ENCODE measurements around the gene CD99L2. TPM values are rescaled to one million over a fixed set of nuclear protein-coding genes. Genes with fewer than 3 reads are reported as not detected.

The CD99L2 gene
- total and polyA plus RNA-seq, 2 of the 8 experiments (the other 6 are each of a cell fraction or from before 2014, with no cell fraction given) = 8.0 to 8.5 TPM

- 98% methylated on average over 5 of the region's 5 CpGs; no CpG with 5 or more reads in 1 of the 2 experiments for WGBS, 2 experiments (ENCODE audit: extremely low coverage in 1 of 2, insufficient coverage in 1 of 2, insufficient read length in 1 of 2, insufficient replicate concordance in 2 of 2, low coverage in 1 of 2, low lambda C conversion rate in 2 of 2, missing lambda C conversion rate in 1 of 2)
- H2BK120ac ChIP-seq (replicated peaks; ENCODE audit: low read depth, low read length) = no peak overlapping the region
- no peak overlapping the region for H2BK5ac ChIP-seq (ENCODE audit: low read depth, low read length)
- no peaks in the 10 kb centered on the region; a peak in 1 of 4 replicates for H3K79me2 ChIP-seq (ENCODE audit: control insufficient read depth in 1 of 2, insufficient read depth in 2 of 2, low read length in 2 of 2)
- no peak overlapping the region for H2BK20ac ChIP-seq (ENCODE audit: low read length)
- H3K4me1 ChIP-seq (replicated peaks in 1 of 4; ENCODE audit: control insufficient read depth in 3 of 4, insufficient read depth in 4 of 4, low read length in 3 of 4) = no peaks in the 10 kb centered on the region
- no peak overlapping the region for H3K4ac ChIP-seq (replicated peaks; ENCODE audit: insufficient read length, low read depth, low read length)
- peaks cover 0 to 2% of the 10 kb centered on the region in 2 experiments for H4K20me1 ChIP-seq (replicated peaks in 1 of 2; ENCODE audit: control insufficient read depth in 1 of 2, insufficient read depth in 2 of 2, low read length in 2 of 2)
- no peak overlapping the region for H2BK12ac ChIP-seq (ENCODE audit: low read depth, low read length)
- POLR2A ChIA-PET (ENCODE audit: partially characterized antibody) = no interaction called here
- CTCF ChIA-PET (ENCODE audit: partially characterized antibody) = interaction anchor here (1.0 kb wide), 1 partner anchor 11 kb away, joined by 3 read pairs; no protein-coding TSS in a partner anchor
- H3K36me3 ChIP-seq (ENCODE audit: control insufficient read depth in 2 of 4, insufficient read depth in 4 of 4, low read length in 3 of 4) = no peaks in the 10 kb centered on the region
- H3K14ac ChIP-seq (ENCODE audit: insufficient read length) = no peak overlapping the region
- no peak for TF ChIP-seq HDAC6 (IDR thresholded peaks at IDR 0.05; ENCODE audit: low read depth, low read length)
- no peaks in the 10 kb centered on the region for H3K9me3 ChIP-seq (ENCODE audit: insufficient read depth in 2 of 2, low read depth in 1 of 2, low read length in 1 of 2)
- no peaks in the 10 kb centered on the region for H3K23me2 ChIP-seq (ENCODE audit: low read depth, low read length)
- H2AFZ ChIP-seq (ENCODE audit: low read length) = no peak overlapping the region
- H3K4me2 ChIP-seq (ENCODE audit: insufficient read depth in 1 of 2, low read depth in 2 of 2, low read length in 2 of 2) = no peak overlapping the region
- H4K5ac ChIP-seq (ENCODE audit: insufficient read length, low read depth, low read length) = no peak overlapping the region
- FAIRE-seq = no peak
- no peak overlapping the region for H3K23ac ChIP-seq (ENCODE audit: insufficient read length)
- H3K27me3 ChIP-seq (replicated peaks in 1 of 4; ENCODE audit: control insufficient read depth in 3 of 4, extremely low read depth in 1 of 4, insufficient read depth in 3 of 4, low read length in 3 of 4) = no peaks in the 10 kb centered on the region
- H3K4me3 ChIP-seq (ENCODE audit: extremely low read depth in 1 of 4, insufficient read depth in 2 of 4, low read depth in 3 of 4, low read length in 4 of 4) = no peak overlapping the region
- H3K9ac ChIP-seq (replicated peaks in 1 of 4; ENCODE audit: extremely low read depth in 1 of 4, low read depth in 3 of 4, low read length in 3 of 4) = no peak overlapping the region
- H3K79me1 ChIP-seq (ENCODE audit: low read depth, low read length) = no peaks in the 10 kb centered on the region; the same call in 1 of the 2 replicates
- no peak for DNase-seq (ENCODE audit: low read depth in 1 of 2, low spot score in 2 of 2)
- no peak overlapping the region for H3K18ac ChIP-seq (ENCODE audit: extremely low read depth, low read length)
- H2AK5ac ChIP-seq (ENCODE audit: low read depth, low read length) = no peak overlapping the region
- H3K27ac ChIP-seq (ENCODE audit: low read depth, low read length) = no peak overlapping the region
- H3K56ac ChIP-seq (replicated peaks; ENCODE audit: insufficient read length, low read depth, low read length) = no peak overlapping the region
- no peak overlapping the region for H4K91ac ChIP-seq (replicated peaks; ENCODE audit: insufficient read length, low read length)
- no peak overlapping the region for H4K8ac ChIP-seq (ENCODE audit: extremely low read depth, insufficient read depth, low read length)
- no peak overlapping the region for H2BK15ac ChIP-seq (ENCODE audit: low read length)
These were observed 52.3 kb downstream of the CD99L2 start for GRCh38 chrX:150846130-150846529.
